HFF-Myc (cell line): Measurements from ENCODE around the gene USE1.

Source experiments
- DNase-seq: peaks from one replicate; pipeline ENCODE4 v3.0.0-alpha.2; 2011; ENCODE audit warnings: low read depth; ENCODE audit errors: extremely low read depth
- H3K4me3 ChIP-seq: replicated peaks from 2 replicates; pipeline ENCODE4 v1.5.1; 2011; ENCODE audit warnings: low read depth, mild to moderate bottlenecking, control low read depth, low read length
- CTCF ChIP-seq: IDR thresholded peaks from 2 replicates; pipeline ENCODE4 v1.5.1; 2012; ENCODE audit warnings: mild to moderate bottlenecking, low read depth, low read length, control low read depth; ENCODE audit errors: missing control alignments

USE1 gene

DNA sequence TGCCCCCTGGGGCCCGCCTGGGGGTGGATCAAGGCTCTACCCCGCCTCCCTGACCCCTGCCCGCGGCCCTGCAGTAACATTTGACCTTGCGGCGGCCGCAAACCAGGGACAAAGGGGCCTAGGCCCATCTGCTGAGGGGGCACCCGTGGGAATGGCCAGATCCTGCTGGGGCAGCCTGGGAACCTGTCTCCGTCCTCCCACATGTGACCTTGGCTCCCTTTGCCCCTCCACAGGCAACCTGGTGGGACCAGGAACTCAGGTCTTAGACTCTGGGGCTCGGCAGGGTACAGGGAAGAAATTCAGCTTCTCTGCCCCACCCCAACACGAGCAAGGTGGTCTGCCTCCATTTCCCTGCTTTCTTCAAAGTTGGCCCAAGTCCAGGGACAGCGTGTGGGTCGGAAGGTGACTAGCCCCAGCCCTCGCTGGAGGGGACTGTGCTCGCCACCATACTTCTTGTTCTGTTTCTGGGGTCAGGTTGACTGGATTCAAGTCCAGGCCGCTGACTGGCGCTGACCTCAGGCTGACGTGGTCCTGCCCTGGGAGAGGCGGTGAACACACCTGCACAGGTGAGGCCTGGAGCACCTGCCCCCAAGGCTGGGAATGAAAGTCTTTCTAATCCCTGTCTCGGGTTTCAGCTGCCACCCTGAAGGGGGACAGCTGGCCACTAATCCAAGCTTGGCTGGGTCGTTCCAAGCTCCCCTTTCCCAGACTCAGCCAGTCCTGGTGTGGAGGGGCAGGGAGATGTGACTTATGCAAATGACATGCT lies 33.0 kb downstream of the USE1 start:
- no peak overlapping the region for H3K4me3 ChIP-seq
- DNase-seq = no peak
- TF ChIP-seq CTCF = no peak

DNA sequence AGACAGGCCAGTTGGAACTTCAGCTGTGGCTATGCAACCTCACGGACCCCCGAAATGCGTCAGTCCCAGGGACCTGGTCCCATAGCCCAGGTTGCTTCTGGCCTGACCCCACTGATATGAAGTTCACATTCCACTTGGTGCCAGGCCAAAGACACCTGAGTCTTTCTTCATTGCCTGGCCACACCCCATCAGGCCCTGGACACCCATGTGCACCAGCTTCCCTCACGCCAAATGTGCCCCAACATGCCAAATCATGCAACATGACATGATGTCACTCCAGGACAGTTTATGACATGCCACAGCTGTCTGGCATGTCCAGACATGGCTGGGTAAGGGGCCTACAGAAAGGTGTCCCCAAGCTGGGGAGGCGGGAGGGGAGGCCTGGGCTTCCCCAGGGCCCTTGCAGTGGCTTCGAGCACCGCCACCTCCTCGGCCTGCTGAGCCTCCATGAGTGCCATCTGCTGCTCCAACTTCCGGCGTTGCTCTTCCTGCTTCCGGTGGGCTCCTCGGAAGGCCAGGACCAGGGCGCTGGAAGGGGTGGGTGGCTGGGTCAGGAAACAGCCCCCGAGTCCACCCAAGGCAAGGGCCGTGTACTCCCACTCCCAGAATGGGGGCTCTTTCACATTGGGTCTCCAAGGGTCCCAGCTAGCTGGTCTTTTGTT lies 34.9 kb downstream of the USE1 start:
- no peak overlapping the region for H3K4me3 ChIP-seq
- TF ChIP-seq CTCF = no peak
- DNase-seq = no peak

GRCh38 chr19:17254636-17255035 lies 39.5 kb downstream of the USE1 start:
- no peak for TF ChIP-seq CTCF
- DNase-seq = no peak
- no peak overlapping the region for H3K4me3 ChIP-seq

DNA sequence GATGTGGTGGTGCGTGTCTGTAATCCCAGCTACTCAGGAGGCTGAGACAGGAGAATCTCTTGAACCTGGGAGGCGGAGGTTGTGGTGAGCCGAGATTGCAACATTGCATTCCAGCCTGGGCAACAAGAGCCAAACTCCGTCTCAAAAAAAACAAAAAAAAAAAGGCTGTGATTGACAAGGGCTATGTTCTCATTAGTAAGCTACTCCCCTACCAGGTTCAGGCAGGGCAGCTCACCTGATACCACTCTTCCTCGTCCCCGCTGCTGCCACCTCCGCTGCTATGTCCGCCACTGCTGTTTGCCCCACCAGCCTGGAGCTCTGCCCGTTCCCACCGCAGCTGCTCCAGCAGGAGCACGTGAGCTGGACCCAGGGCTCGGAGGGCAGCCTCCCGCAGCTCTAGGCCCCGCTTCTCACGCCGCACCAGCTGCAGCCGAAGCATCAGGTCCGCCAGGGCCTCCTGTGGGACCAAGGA lies 40.0 kb downstream of the USE1 start:
- TF ChIP-seq CTCF = no peak
- no peak overlapping the region for H3K4me3 ChIP-seq
- no peak for DNase-seq

DNA sequence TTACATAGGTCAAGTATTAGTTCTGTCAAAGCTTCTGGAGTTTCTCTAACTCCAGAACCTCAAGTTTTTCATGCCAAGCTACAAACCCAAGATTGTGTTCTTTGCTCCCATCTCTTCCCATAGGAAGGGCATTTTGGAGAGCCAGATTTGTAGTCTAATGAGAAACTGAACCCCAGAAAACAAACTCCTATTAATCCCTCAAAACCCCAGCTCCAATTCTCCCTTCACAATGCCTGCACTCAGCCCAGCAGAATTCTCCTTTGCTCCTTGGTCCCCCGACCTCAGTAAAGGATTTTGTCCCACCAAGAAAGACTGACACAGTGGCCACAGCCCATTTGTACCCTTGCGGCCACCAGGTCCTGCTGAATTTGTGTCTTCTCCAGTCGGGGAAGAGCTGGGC lies 41.0 kb downstream of the USE1 start:
- TF ChIP-seq CTCF = no peak
- no peak overlapping the region for H3K4me3 ChIP-seq
- no peak for DNase-seq

DNA sequence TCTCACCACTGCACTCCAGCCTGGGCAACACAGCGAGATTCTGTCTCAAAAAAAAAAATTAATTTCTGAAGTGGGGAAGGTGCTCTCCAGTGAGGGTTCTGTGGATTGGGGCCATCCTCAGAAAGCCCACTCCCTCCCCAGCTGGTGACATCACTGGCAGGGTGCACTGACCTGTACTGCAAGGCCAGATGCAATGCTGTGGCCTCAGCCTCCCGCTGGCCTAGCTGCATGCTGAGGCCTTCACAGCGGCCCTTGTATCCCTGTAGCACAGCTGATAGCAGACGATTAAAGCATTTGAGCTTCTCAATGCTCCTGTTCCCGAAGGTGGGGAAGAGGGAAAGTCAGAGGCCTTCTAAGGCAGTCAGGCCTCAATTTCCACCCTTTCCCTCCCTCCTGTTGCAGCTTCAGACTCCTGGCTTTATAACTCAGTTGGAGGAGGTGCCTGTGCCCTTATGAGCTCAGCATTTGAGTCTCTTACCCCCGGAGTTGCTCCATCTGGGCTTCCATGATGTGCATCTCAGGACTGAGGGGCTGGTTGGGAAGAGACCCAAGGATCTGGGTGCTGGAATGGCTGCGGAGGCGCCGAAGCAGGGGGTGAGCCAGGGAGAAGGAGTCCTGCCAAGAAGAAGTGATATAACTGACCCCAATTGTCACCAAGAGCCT lies 44.1 kb downstream of the USE1 start:
- H3K4me3 ChIP-seq = no peak overlapping the region
- no peak for TF ChIP-seq CTCF
- DNase-seq = no peak
